Stimulated activated CD8-positive, alpha-beta memory T cell treated with anti-CD3 and anti-CD28 coated beads, Interleukin-2, amount 100 ng/mL, for 48 hours (primary cell): ENCODE data around the gene EGR2.

Experiments used
- DNase-seq, 2 donors: peaks; one replicate each; pipeline ENCODE4 v3.0.0-alpha.2; 2020; ENCODE audit warnings: low read depth in 2 of 2

Gene EGR2

DNA sequence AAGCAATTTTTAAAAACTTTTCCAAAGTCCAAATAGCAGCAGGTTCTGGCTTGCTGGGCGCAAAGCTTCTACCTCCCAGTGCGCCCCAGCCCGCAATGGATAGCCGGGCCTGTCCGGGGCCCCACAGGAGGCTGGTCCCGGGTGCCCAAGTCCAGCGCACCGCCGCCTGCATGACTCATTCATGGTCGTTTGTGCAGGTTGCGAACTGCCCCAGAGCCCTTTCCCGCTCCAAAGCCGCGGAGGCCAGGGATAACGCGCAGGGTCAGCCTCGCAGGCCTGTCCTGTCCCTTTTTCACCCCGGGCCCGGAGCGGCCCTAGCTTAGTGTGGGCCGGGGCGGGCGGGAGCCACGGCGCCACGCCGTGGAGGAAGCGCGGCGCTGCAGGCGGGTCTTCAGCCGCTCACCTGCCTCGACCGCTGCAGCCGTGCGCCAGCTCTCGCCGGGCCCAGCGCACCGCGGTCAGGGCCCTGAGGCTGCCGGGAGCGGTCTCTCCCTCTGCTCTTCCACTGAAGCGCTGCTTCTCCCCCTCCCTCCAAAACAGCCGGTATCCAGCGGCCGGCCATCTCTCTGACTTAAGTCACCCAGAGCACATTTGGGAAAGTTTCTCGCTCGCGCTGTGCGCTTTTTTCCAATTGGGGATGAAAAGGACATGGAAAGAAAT, 1.7 kb upstream of the EGR2 start:
- DNase-seq = peak; percentile 62 to 69

DNA sequence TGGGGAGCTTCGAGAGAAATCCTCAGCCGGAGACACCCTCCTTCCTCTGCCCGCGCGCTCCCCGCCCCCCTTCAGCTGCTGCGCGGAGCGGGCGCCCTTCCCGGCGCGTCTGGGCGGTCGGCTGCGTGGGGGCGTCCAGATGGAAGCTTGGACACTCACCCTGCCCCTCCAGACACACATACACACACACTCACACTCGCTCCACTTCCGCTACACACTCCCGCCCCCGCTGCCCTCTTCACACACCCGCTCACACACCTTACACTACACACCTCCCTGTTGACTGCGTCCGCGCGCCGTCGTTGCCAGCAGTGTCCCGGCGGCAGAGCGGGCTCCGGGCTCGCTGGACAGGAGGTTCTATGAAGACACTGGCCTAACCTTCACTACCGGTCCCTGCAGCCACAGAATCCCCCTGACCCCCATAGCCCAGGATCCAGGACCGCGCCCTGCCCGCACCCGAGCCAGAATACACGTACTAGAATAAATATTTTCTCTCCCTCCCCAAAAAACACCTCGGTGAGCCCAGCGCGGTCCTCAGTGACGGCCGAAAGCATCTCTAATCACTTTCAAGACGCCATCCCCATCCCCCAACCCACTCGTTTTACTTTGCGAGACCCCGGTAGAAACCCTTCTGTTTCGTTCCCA, 1.1 kb upstream of the EGR2 start:
- peak in 1 of 2 donors; percentile 53 for DNase-seq

DNA sequence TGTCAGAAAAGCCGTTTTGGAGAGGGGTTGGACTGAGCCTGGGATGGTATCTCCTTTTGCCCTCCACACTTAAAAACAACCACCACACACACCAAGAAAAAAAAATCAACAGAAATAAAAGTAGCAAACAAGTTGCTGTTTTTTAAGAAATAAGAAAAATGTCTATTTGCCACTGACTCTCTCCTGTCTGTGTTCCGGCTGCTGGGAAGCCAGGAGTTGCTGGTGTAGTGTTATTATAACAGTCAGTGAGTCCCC, 163 bp downstream of the EGR2 start:
- no peak for DNase-seq

DNA sequence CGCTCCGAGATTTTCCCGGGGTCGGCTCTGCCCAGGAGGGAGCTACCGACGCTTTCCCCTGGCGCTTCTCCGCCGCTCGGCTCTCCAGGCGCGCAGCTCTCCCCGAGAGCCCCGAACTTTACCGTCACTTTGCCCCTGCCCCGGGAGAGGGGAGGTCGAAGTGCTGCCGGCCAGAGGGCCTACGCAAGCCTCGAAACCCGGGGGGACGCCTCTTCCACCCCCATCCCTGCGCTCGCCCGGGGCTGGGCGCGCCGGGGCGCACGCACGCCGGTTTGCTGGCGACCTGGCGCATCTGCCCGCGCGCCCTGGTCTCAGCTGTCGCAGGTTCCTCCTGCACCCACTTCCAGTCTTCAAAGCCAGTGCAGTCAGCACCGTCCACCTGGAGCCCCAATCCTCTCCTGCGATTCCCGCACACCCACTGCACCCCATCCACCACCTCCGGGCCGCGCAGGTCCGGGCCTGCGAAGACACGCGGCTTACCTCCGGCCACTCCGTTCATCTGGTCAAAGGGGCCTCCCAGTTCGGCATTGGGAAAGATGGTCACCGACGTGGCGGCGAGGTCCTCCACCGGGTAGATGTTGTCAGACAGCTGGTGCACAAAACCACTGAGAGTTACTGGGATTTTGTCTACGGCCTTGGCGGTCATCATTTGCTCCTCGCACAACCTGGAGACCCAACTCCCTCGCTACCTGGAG, 638 bp downstream of the EGR2 start:
- no peak for DNase-seq

DNA sequence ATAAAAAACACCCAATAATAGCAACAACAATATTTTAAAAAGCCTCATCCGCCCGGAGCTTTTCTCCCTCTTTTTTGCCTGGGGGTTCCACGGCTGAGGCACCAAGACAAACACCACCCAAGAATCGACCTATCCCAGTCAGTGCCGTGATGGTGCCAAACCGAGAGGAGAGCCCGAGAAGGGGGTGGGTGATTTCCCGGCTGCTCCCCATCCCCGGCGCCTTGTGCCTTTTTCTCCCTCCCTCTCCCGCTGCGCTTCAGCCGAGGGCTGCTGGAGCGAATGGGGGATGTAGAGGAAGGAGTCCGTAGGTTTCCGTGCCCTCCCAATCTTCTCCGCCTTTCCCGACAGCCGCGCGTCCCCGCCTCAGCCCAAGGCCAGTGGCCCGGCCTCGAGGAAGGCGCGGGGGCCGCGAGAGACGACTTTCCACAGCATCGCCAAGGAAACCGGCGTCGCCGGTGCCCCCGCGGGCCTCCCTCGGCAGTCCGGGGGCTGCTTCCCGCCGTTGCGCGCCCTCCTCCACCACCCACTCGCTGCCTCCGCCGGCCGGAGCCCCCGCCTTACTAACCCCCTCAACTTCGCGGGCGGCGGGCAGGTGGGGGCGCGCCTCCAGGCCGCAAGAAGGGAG, 1.3 kb downstream of the EGR2 start:
- DNase-seq = peak in 1 of 2 donors; percentile 23

DNA sequence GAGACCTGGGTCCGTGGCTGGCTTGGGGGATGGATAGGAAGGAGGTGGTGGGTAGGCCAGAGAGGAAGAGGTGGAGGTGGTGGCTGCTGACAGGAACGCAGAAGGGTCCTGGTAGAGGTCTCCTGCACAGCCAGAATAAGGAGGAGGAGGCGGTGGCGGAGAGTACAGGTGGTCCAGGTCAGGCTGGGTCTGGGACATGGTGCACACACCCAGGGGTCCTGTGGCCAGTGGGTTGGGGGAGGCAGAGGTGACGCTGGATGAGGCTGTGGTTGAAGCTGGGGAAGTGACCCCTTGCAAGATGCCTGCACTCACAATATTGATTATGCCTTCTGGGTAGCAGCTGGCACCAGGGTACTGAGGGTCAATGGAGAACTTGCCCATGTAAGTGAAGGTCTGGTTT, 2.2 kb downstream of the EGR2 start:
- no peak for DNase-seq

DNA sequence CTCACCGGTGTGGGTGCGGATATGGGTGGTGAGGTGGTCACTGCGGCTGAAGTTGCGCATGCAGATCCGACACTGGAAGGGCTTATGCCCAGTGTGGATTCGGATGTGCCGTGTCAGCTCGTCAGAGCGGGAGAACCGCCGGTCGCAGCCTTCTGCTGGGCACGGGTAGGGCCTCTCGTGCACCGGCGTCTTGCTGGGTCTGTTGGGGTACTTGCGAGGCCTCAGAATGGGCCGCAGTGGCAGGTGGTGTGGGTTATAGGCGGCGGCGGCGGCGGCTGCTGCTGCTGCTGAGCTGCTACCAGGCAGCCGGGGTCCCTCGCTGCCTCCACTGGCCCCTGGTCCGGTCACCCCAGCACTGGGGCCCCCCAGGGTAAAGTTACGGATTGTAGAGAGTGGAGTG, 2.7 kb downstream of the EGR2 start:
- DNase-seq = no peak

DNA sequence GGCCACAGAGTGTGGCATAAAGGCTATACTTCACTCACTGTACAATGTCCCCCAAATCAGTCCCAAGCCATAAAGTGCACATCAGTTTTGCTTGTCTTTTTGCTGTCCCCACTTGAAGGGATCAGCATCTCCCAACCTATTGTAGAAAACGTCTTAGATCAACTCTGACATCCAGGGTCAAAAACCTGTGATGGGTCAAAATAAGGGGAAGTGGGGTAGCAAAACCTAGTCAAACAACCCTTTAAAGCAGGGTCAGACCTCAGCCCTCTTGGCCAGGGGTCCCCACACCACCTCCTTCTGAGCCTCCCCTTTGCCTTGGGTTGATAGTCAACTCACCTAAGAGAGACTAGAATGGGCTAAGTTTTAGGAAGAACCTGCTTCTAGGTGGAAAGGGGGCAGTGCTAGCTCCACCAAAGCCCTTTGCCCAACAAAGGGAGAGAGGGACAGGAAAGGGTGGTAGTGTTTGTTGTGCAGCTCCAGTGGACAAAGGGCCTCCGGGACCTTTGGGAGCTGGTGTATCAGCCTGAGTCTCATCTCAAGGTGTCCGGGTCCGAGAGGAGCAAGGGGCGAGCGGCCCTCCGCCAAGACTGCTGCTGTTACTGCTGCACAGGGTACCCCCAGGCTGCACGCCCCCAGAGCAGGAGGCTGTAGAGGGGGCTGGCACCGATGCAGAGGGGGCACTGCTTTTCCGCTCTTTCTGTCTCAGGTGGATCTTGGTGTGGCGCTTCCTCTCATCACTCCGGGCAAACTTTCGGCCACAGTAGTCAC, 3.3 kb downstream of the EGR2 start:
- no peak for DNase-seq

DNA sequence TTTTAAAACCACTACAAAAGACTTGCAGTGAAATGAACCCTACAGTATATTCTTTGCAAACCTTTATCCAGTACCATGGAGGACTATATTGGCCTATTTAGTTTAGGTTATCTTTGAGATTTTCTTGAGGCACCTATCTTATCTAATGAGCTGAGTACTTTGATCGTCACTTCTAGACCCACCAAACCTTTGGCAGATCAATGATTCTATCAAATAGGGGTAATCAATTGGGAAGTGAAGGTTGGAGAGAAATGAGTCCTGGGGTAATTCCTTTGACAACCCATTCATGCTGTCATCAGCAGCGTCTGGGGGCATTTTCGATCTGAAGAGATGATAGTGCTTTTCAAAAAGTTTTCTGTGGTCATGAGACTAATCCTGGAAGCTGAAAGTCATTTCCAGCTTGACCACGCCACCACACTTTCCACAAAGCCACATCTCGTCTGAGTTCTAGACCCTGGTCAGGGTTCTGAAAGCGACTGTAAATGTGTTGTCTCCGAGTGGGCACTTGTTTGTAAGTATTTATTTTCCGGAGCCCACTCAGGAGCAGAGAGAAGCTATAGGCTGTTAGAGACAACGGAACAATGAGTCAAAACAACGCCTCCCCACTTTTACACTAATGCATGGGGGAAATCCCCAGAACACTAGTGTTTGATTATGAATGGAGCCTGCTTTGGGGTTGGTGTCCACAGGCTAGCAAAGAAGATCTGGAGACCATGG, 4.8 kb downstream of the EGR2 start:
- DNase-seq = peak; percentile 67 to 80

DNA sequence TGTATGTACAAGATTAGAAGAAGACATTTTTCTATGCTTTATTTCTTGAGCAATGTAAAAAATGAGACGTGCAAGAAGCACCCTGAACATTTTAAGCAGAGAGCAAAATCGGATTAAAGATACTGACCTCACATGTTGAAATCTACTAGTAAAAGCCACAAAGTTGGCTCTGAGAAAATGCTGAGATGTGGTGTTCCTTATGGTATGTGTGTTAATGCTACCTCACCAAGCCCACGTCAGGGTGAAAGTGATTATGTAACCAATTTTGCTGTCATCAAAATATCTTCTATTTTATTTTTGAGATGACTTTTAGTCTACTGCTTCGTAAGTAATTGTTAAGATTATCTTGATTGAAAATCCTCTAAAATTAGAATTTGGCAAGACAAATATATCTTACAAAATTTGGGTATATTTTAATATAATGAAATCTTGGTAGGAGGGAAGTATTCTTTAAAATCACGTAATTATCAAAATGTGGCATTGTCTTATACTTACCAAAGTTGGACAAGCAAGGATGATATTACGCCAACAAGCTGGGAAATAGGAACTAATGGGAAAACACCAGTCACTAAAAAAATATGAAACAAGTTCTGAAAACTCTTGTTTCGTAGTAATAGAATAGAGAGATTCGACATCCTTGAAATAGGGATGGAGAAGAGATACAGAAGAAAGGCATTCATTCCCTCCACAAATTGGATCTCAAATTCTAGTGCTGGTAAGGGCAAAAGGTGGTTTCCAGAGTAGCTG, 5.8 kb downstream of the EGR2 start:
- DNase-seq = no peak

DNA sequence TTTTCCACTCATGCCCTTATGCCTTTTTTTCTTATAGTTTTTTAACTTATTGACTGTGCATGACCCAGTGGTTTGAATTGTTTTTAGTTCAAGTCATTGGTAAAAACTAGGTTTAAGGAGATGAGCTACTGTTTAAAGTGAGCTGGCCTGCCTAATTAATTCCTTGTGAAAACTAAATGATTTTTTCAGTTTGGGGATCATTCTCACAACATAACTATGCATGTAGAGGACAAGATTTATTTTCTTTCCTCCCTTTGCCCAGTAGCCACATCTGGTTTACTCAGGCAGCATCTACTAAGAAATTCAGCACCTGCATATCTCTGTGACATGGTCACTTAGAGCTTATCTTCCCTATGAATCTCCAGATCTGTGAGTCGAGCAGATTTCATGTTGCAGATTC, 9.9 kb downstream of the EGR2 start:
- DNase-seq = no peak

DNA sequence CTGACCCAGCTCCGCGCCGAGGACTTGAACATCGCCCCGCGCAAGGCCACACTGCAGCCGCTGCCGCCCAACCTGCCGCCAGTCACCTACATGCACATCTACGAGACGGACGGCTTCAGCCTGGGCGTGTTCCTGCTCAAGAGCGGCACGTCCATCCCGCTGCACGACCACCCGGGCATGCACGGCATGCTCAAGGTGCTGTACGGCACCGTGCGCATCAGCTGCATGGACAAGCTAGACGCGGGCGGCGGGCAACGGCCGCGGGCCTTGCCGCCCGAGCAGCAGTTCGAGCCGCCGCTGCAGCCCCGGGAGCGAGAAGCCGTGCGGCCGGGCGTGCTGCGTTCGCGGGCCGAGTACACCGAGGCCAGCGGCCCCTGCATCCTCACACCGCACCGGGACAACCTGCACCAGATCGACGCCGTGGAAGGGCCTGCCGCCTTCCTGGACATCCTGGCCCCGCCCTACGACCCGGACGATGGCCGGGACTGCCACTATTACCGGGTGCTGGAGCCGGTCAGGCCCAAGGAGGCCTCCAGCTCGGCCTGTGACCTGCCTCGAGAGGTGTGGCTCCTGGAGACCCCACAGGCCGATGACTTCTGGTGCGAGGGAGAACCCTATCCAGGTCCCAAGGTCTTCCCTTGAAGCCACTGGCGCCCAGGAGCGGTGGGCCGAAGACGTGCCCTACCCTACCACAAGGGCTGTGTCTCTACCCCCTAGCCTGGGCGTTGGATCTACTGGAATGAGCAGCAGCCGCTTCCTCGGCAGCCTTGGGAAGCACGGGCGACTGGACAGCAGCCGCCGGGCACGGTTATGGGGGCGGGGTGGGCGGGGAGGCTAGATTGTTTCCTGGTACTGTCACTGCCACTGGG, 10.7 kb downstream of the EGR2 start:
- no peak for DNase-seq

DNA sequence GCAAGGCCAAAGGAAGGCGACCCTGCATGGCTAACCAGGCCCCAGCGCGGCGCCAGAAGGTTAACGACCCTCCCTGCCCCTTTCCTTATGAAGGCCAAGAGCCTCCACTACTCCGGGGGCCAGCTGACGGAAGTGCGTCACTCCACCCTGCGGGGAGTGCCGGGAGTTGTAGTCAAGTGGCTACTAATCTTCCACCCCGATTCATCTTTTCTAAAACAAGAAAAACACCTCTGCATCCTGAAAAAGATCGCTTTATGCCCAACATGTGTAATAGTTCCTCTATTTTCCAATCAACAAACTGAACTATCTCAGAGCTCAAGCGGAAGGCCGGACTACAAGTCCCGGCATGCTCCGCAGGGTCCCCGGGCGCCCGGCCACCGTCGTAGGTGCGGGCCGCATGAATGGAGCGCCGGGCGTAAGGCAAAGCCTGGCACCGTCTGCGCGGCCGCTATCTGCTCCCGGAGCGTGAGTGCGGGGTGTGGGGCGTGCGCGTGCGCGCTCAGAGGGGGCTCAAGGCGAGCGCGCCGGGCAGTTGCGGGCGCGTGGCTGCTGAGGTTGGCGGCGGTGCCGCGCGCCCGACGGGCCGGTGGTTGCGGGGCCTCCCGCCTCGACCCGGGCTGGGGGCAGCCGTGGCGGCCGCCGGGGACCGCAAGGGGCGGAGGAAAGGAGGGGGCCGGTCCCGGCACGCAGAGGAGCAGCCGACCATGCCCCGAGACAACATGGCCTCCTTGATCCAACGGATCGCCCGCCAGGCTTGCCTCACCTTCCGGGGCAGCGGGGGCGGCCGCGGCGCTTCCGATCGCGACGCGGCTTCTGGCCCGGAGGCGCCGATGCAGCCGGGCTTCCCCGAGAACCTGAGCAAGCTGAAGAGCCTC, 11.6 kb downstream of the EGR2 start, which contains the start of gene ADO:
TSS of gene ADO (plus strand) at position 365 of the 875 bp plus-strand sequence. CDS start at position 705, 340 bp downstream.
- peak; percentile 70 to 73 for DNase-seq

DNA sequence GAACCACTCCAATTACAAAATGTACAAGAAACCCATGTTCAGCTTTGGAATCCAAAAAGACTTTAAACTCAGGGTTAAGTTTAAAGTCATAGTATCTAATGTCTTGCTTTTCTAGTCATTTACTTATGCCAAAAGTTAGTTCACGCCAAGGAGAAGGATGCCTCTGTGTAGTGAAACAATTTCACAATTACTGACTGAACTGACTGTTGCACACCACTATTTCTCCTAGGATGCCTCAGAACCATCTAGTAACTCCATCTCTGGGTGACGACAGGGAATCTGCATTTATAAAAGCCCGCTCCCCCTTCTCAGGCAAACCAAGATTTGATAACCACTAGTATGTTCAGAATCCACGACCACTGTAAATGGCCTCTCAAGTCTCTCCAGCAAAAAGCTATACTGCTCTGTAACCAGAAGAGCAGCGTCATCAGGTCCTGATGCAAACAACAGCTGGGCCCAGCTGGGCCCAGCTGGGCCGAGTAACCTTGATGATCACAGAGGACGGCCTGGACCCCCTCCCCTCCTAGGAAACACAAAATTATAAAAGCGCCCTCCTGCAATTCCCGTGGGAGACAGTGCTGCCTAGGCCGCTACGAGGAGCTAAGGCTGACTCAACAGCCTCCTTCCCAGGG, 12.3 kb downstream of the EGR2 start:
- no peak for DNase-seq

DNA sequence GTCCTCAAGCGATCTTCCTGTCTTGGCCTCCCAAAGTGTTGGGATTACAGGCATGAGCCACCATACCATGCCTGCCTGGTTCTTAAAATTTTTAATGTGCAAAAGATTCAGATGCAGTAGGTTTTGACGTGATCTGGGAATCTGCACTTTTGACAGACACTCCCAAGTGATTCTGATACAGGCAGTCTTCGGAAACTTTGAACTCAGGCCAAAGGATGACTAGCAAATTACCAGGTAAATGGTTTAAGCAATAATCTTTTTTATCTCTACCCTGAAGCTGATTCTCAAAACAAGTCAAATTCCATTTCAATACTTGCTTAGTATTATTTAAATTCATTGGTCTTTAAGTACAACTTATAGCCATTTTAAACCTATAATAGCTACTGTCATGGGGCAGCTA, 14.3 kb downstream of the EGR2 start:
- no peak for DNase-seq

DNA sequence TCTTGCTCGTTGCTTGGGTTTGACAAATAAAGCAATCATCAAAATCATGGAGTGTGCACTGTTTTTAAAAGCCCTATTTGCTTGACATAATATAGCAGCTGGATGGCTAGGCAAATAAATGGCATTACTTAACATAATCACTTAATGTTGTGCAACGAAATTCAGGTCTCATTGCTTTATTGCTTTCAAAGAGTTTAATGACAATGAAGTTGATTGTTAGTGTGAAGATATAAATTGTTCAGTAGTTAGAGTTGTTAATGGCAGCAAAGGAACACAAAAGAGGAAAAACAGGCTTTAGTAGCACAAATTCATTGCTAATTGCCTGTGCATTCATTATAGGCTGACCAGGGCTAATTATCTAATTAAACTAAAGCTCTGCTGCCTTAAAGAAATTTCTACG, 19.3 kb downstream of the EGR2 start:
- no peak for DNase-seq

DNA sequence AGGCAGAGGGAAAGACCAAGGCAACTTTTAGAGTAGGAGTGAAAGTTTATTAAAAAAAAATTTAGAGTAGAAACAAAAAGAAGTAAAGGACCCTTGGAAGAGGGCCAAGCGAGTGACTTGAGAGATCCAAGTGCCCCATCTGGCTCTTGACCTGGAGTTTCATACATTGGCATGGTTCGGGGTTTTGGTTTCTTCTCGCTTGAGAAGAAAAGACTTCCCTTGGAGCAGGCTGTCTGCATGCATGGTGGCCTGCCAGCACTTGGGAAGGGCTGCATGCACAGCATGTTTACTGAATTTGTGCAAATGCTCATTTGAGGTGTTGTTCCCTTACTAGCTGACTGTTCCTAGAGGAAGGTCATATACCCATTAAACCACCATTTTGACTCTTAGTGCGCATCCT, 20.4 kb downstream of the EGR2 start:
- DNase-seq = no peak

DNA sequence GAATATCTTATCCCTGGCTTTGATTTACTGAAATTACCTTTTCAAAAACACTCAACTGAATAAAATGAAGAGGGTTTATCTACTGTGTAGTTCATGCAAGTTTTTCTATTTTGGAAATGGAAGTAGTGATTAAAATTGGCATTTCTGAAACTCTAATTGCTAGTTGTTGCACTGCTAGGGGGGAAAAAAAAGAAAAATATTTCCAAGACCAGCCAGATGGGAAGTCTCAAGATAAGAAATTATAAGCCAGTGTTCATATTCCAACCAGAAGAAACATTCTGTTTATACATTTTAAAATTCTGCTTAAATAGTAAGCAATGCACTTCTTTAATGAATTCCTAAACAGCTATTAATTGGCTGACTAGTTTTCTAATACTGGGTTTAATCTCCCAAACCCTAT, 21.1 kb downstream of the EGR2 start:
- DNase-seq = no peak
